CD4-positive, alpha-beta T cell (primary cell): ENCODE data around the gene SLC12A7. TPM values are rescaled to one million over a fixed set of nuclear protein-coding genes. Genes with fewer than 3 reads are reported as not detected.
A peak's percentile ranks its signal among the peaks of the same experiment; 100 is the strongest.

Experiments used
- ATAC-seq: fragments of 200-7000 bp; cut with Tn5 transposase; one replicate; pipeline ENCODE4 v1.10.0; 2022; ENCODE audit warnings: mild to moderate bottlenecking; ENCODE audit not compliant: poor library complexity
- CTCF ChIA-PET: fragments of 350-600 bp; sonication (Branson Sonifier 250); formaldehyde crosslinking; loops from one replicate; lab custom pipeline; 2021; ENCODE audit warnings: antibody characterized with exemption, inconsistent platforms; lab: Charles Lee
- POLR2A ChIA-PET: fragments of 350-600 bp; sonication (Branson Sonifier 250); formaldehyde crosslinking; loops from one replicate; lab custom pipeline; 2021; ENCODE audit warnings: antibody characterized with exemption, inconsistent platforms; lab: Charles Lee
- DNase-seq, 14 experiments: peaks; one replicate each; pipeline ENCODE4 v3.0.0-alpha.2; 2013 to 2020; ENCODE audit warnings: mixed read lengths in 2 of 14
- H3K27ac ChIP-seq, 2 donors: one replicate each; pipeline versions ENCODE4 v1.5.1 to v1.7.0; 2013; ENCODE audit warnings: low read length in 2 of 2, low read depth in 1 of 2, mild to moderate bottlenecking in 1 of 2
- H3K27me3 ChIP-seq, 2 experiments: 1 replicate in 1 of 2; 2 replicates in 1 of 2; pipeline versions ENCODE4 v1.6.1 to v1.7.0; 2013; ENCODE audit warnings: low read length in 2 of 2, control low read depth in 1 of 2, mild to moderate bottlenecking in 1 of 2, moderate library complexity in 1 of 2; ENCODE audit not compliant: insufficient read depth in 2 of 2, control insufficient read depth in 1 of 2
- H3K36me3 ChIP-seq: one replicate; pipeline ENCODE4 v1.6.1; 2013; ENCODE audit warnings: low read length, control low read depth; ENCODE audit not compliant: insufficient read depth
- H3K4me1 ChIP-seq: one replicate; pipeline ENCODE4 v1.6.1; 2013; ENCODE audit warnings: low read length, control low read depth; ENCODE audit not compliant: insufficient read depth
- H3K4me3 ChIP-seq: one replicate; pipeline ENCODE4 v1.5.1; 2013; ENCODE audit warnings: mild to moderate bottlenecking, low read length, moderate library complexity
- H3K9me3 ChIP-seq, 2 experiments: 1 replicate in 1 of 2; 2 replicates in 1 of 2; pipeline versions ENCODE4 v1.6.1 to v1.7.0; 2013; ENCODE audit warnings: low read length in 2 of 2, mild to moderate bottlenecking in 2 of 2, control low read depth in 1 of 2, moderate library complexity in 1 of 2; ENCODE audit not compliant: control insufficient read depth in 1 of 2, insufficient read depth in 1 of 2
- H3K27ac Mint-ChIP-seq: one replicate; pipeline ENCODE4 v1.8.0; 2020; ENCODE audit warnings: mixed read lengths
- H3K27me3 Mint-ChIP-seq: one replicate; pipeline ENCODE4 v1.8.0; 2021; ENCODE audit warnings: mixed read lengths
- H3K36me3 Mint-ChIP-seq: one replicate; pipeline ENCODE4 v1.8.0; 2021; ENCODE audit warnings: low read depth, mixed read lengths
- H3K4me1 Mint-ChIP-seq: one replicate; pipeline ENCODE4 v1.8.0; 2021; ENCODE audit warnings: low read depth, mixed read lengths
- H3K4me3 Mint-ChIP-seq: one replicate; pipeline ENCODE4 v1.8.0; 2020; ENCODE audit warnings: mild to moderate bottlenecking, mixed read lengths
- H3K9me3 Mint-ChIP-seq: one replicate; pipeline ENCODE4 v1.8.0; 2020; ENCODE audit warnings: mixed read lengths
- CTCF ChIP-seq: fragments of 200-600 bp; IDR thresholded peaks from one replicate; pipeline ENCODE4 v1.8.0; 2022; ENCODE audit warnings: antibody characterized with exemption, mild to moderate bottlenecking
- intact Hi-C, 2 experiments: fragments of 100-400 bp; cut with DNase I in 1 of 2; cut with micrococcal nuclease in 1 of 2; formaldehyde crosslinking; loops; one replicate each; pipeline versions ENCODE4 v1.15.1 to v1.9.0; 2023 to 2025; cut with DNase I, micrococcal nuclease
- total RNA-seq, 174 experiments: library from RNA in 2 of 174; stranded (reverse) in 2 of 174; gene quantifications; one replicate each; pipeline ENCODE4 v1.2.3 and lab custom pipeline; 2021 to 2026

SLC12A7 gene
- total RNA-seq, 2 experiments from 2014 or later, result 47.9 to 51.7 TPM

- CTCF ChIA-PET, result interaction anchor here (0.6 to 1.7 kb wide), 10 partner anchors 8 to 218 kb away, joined by 3 to 6 read pairs (median 3); no protein-coding TSS in a partner anchor
- Histone ChIP-seq H3K4me1 (peaks cover 13% of the 10 kb centered on the region), H3K4me3 (no peak overlapping the region), H3K36me3 (no peaks in the 10 kb centered on the region), H3K9me3 (no peaks in the 10 kb centered on the region), H3K27ac (no peak overlapping the region), H3K27me3 (peaks cover 0 to 4% of the 10 kb centered on the region in 2 experiments)
- H3K4me1 Mint-ChIP-seq, result peaks cover 11% of the 10 kb centered on the region
- POLR2A ChIA-PET, result interaction anchor here (0.7 to 1.0 kb wide), 2 partner anchors 216 to 470 kb away, joined by 3 read pairs; no protein-coding TSS in a partner anchor
- intact Hi-C loops, result loop anchor here (1.0 to 5.0 kb wide), 7 partner anchors 31 to 467 kb away; no protein-coding TSS in a partner anchor
- H3K4me3 Mint-ChIP-seq, result no peak overlapping the region
- H3K27ac Mint-ChIP-seq, result no peak overlapping the region
- H3K36me3 Mint-ChIP-seq, result no peaks in the 10 kb centered on the region
- no peak for TF ChIP-seq CTCF
- no peak for DNase-seq
- ATAC-seq, result no peak
- peaks cover 5% of the 10 kb centered on the region for H3K27me3 Mint-ChIP-seq
- no peaks in the 10 kb centered on the region for H3K9me3 Mint-ChIP-seq
Observed at GRCh38 chr5:1139331-1140170, 27.7 kb upstream of the SLC12A7 start.

GRCh38 chr5:1138445-1139245, 26.8 kb upstream of the SLC12A7 start:
- DNase-seq, result no peak
- ATAC-seq, result no peak
- H3K4me3 Mint-ChIP-seq, result no peak overlapping the region
- no peaks in the 10 kb centered on the region for H3K36me3 ChIP-seq
- no peak overlapping the region for H3K4me3 ChIP-seq
- intact Hi-C loops, result loop anchor here in 1 of 2 experiments (2.0 kb wide), 1 partner anchor 30 kb away; no protein-coding TSS in a partner anchor
- H3K9me3 ChIP-seq, result no peaks in the 10 kb centered on the region
- no peak overlapping the region for H3K27ac Mint-ChIP-seq
- no peak overlapping the region for H3K27ac ChIP-seq
- ChIA-PET POLR2A (no interaction called here), CTCF (no interaction called here)
- H3K27me3 ChIP-seq, result peaks cover 0 to 4% of the 10 kb centered on the region in 2 experiments
- no peaks in the 10 kb centered on the region for H3K9me3 Mint-ChIP-seq
- peaks cover 11% of the 10 kb centered on the region for H3K4me1 Mint-ChIP-seq
- TF ChIP-seq CTCF, result no peak
- H3K36me3 Mint-ChIP-seq, result no peaks in the 10 kb centered on the region
- peaks cover 13% of the 10 kb centered on the region for H3K4me1 ChIP-seq
- peaks cover 5% of the 10 kb centered on the region for H3K27me3 Mint-ChIP-seq

GRCh38 chr5:1137567-1138444, 25.9 kb upstream of the SLC12A7 start:
- POLR2A ChIA-PET, result no interaction called here
- Mint-ChIP-seq H3K4me1 (peaks cover 11% of the 10 kb centered on the region), H3K9me3 (no peaks in the 10 kb centered on the region), H3K27ac (no peak overlapping the region), H3K36me3 (no peaks in the 10 kb centered on the region), H3K4me3 (no peak overlapping the region), H3K27me3 (peaks cover 5% of the 10 kb centered on the region)
- Histone ChIP-seq H3K4me3 (no peak overlapping the region), H3K27ac (no peak overlapping the region), H3K27me3 (peaks cover 0 to 4% of the 10 kb centered on the region in 2 experiments), H3K9me3 (no peaks in the 10 kb centered on the region), H3K36me3 (no peaks in the 10 kb centered on the region), H3K4me1 (peaks cover 13% of the 10 kb centered on the region)
- TF ChIP-seq CTCF, result no peak
- intact Hi-C loops, result loop anchor here in 1 of 2 experiments (2.0 kb wide), 1 partner anchor 29 kb away; no protein-coding TSS in a partner anchor
- DNase-seq, result peak in 1 of 14 experiments; percentile 50
- CTCF ChIA-PET, result no interaction called here
- ATAC-seq, result peak; percentile 23
